HUES64 (cell line): ENCODE measurements around the gene DNM3.
A peak's percentile ranks its signal among the peaks of the same experiment; 100 is the strongest.

Experiments
- H3K27ac ChIP-seq: 2 replicates; pipeline ENCODE4 v1.7.0; 2013; ENCODE audit warnings: low read depth, low read length, inconsistent platforms
- H3K27me3 ChIP-seq: 2 replicates; pipeline ENCODE4 v1.6.1; 2013; ENCODE audit warnings: mild to moderate bottlenecking, low read length; ENCODE audit not compliant: insufficient read depth
- H3K36me3 ChIP-seq: 2 replicates; pipeline ENCODE4 v1.6.1; 2013; ENCODE audit warnings: mild to moderate bottlenecking, low read length; ENCODE audit not compliant: insufficient read depth
- H3K4me1 ChIP-seq: 2 replicates; pipeline ENCODE4 v1.6.1; 2013; ENCODE audit warnings: mild to moderate bottlenecking, low read length, moderate library complexity; ENCODE audit not compliant: insufficient read depth
- H3K4me3 ChIP-seq: 2 replicates; pipeline ENCODE4 v1.5.1; 2013; ENCODE audit warnings: mild to moderate bottlenecking, low read length, moderate library complexity
- H3K9ac ChIP-seq: 2 replicates; pipeline ENCODE4 v1.6.1; 2013; ENCODE audit warnings: mild to moderate bottlenecking, low read depth, low read length
- H3K9me3 ChIP-seq: 2 replicates; pipeline ENCODE4 v1.6.1; 2013; ENCODE audit warnings: low read depth, low read length; ENCODE audit not compliant: insufficient read depth
- WGBS: fragments of 150-250, 120-280 bp; methylation state at CpG from one replicate; pipeline ENCODE4 v1.1.7; 2013; ENCODE audit warnings: missing lambda C conversion rate; 5-methylcytosine and 5-hydroxymethylcytosine counted together

DNM3 gene

GRCh38 chr1:172184506-172185191 is 343.4 kb downstream of the DNM3 start:
- H3K27ac ChIP-seq = no peak overlapping the region
- no peak overlapping the region for H3K4me3 ChIP-seq
- H3K27me3 ChIP-seq = no peaks in the 10 kb centered on the region
- 93% methylated on average over 4 of the region's 4 CpGs for WGBS
- peaks cover 23% of the 10 kb centered on the region for H3K4me1 ChIP-seq
- H3K36me3 ChIP-seq = no peaks in the 10 kb centered on the region
- no peaks in the 10 kb centered on the region for H3K9me3 ChIP-seq
- no peak overlapping the region for H3K9ac ChIP-seq

GRCh38 chr1:172185211-172185610 is 343.9 kb downstream of the DNM3 start:
- Histone ChIP-seq H3K27ac (peak overlapping the region; percentile 39; the same call in 1 of the 2 replicates), H3K27me3 (no peaks in the 10 kb centered on the region), H3K4me1 (peaks cover 21% of the 10 kb centered on the region), H3K4me3 (no peak overlapping the region), H3K9ac (no peak overlapping the region), H3K9me3 (no peaks in the 10 kb centered on the region), H3K36me3 (no peaks in the 10 kb centered on the region)

GRCh38 chr1:172185996-172186395 is 344.7 kb downstream of the DNM3 start:
- H3K36me3 ChIP-seq = no peaks in the 10 kb centered on the region
- WGBS = 90% methylated on average over 3 of the region's 3 CpGs
- no peak overlapping the region for H3K9ac ChIP-seq
- no peak overlapping the region for H3K27ac ChIP-seq
- no peaks in the 10 kb centered on the region for H3K27me3 ChIP-seq
- H3K9me3 ChIP-seq = no peaks in the 10 kb centered on the region
- H3K4me3 ChIP-seq = no peak overlapping the region
- H3K4me1 ChIP-seq = peaks cover 15% of the 10 kb centered on the region

GRCh38 chr1:172201572-172201971 is 360.3 kb downstream of the DNM3 start:
- Histone ChIP-seq H3K27me3 (no peaks in the 10 kb centered on the region), H3K4me1 (no peaks in the 10 kb centered on the region), H3K36me3 (no peaks in the 10 kb centered on the region), H3K4me3 (no peak overlapping the region), H3K27ac (no peak overlapping the region), H3K9me3 (peaks cover 12% of the 10 kb centered on the region; the same call in 1 of the 2 replicates), H3K9ac (no peak overlapping the region)
- WGBS = 95% methylated on average over 3 of the region's 3 CpGs

GRCh38 chr1:172203135-172203823 is 362.0 kb downstream of the DNM3 start:
- WGBS = 85% methylated on average over 8 of the region's 8 CpGs
- Histone ChIP-seq H3K36me3 (no peaks in the 10 kb centered on the region), H3K27me3 (no peaks in the 10 kb centered on the region), H3K4me1 (no peaks in the 10 kb centered on the region), H3K27ac (no peak overlapping the region), H3K4me3 (no peak overlapping the region), H3K9me3 (peaks cover 12% of the 10 kb centered on the region; the same call in 1 of the 2 replicates), H3K9ac (no peak overlapping the region)

- no peak overlapping the region for H3K9ac ChIP-seq
- no peaks in the 10 kb centered on the region for H3K36me3 ChIP-seq
- no peaks in the 10 kb centered on the region for H3K4me1 ChIP-seq
- H3K4me3 ChIP-seq = no peak overlapping the region
- H3K9me3 ChIP-seq = peaks cover 8% of the 10 kb centered on the region; the same call in 1 of the 2 replicates
- H3K27ac ChIP-seq = no peak overlapping the region
- no peaks in the 10 kb centered on the region for H3K27me3 ChIP-seq
Observed at GRCh38 chr1:172203902-172204301, 362.6 kb downstream of the DNM3 start.

GRCh38 chr1:172206256-172206655 is 365.0 kb downstream of the DNM3 start:
- no peak overlapping the region for H3K9ac ChIP-seq
- H3K27me3 ChIP-seq = no peaks in the 10 kb centered on the region
- H3K27ac ChIP-seq = no peak overlapping the region
- H3K4me1 ChIP-seq = no peaks in the 10 kb centered on the region
- H3K36me3 ChIP-seq = no peaks in the 10 kb centered on the region
- no peak overlapping the region for H3K4me3 ChIP-seq
- no peaks in the 10 kb centered on the region for H3K9me3 ChIP-seq

- Histone ChIP-seq H3K4me1 (no peaks in the 10 kb centered on the region), H3K27me3 (no peaks in the 10 kb centered on the region), H3K4me3 (no peak overlapping the region), H3K9ac (no peak overlapping the region), H3K9me3 (no peaks in the 10 kb centered on the region), H3K27ac (no peak overlapping the region), H3K36me3 (no peaks in the 10 kb centered on the region)
- 95% methylated on average over 4 of the region's 4 CpGs for WGBS
Observed at GRCh38 chr1:172208635-172209034, 367.3 kb downstream of the DNM3 start.

- no peak overlapping the region for H3K9ac ChIP-seq
- WGBS = 92% methylated on average over 5 of the region's 5 CpGs
Observed at GRCh38 chr1:172211221-172211620, 369.9 kb downstream of the DNM3 start.

GRCh38 chr1:172212124-172212523 is 370.8 kb downstream of the DNM3 start:
- 97% methylated on average over 3 of the region's 3 CpGs for WGBS
- Histone ChIP-seq H3K27me3 (no peaks in the 10 kb centered on the region), H3K4me1 (no peaks in the 10 kb centered on the region), H3K4me3 (no peak overlapping the region), H3K9me3 (no peaks in the 10 kb centered on the region), H3K27ac (no peak overlapping the region), H3K9ac (no peak overlapping the region), H3K36me3 (no peaks in the 10 kb centered on the region)

More at GRCh38 chr1:172211221-172211620, 369.9 kb downstream of the DNM3 start:
- Histone ChIP-seq H3K9me3 (no peaks in the 10 kb centered on the region), H3K27me3 (no peaks in the 10 kb centered on the region), H3K27ac (no peak overlapping the region), H3K4me3 (no peak overlapping the region), H3K4me1 (no peaks in the 10 kb centered on the region), H3K36me3 (no peaks in the 10 kb centered on the region)

- Histone ChIP-seq H3K9me3 (no peaks in the 10 kb centered on the region), H3K9ac (no peak overlapping the region), H3K27me3 (no peaks in the 10 kb centered on the region), H3K27ac (no peak overlapping the region), H3K36me3 (no peaks in the 10 kb centered on the region), H3K4me3 (no peak overlapping the region), H3K4me1 (no peaks in the 10 kb centered on the region)
- WGBS = 92% methylated on average over 3 of the region's 3 CpGs
Observed at GRCh38 chr1:172215006-172215405, 373.7 kb downstream of the DNM3 start.
